Loucy (cell line): ENCODE measurements around the gene FAM168A.

Experiments used
- EZH2phosphoT487 ChIP-seq: fragments of 200-600 bp; IDR thresholded peaks from 2 replicates; pipeline ENCODE4 v1.6.1; 2018; ENCODE audit warnings: antibody characterized with exemption, mild to moderate bottlenecking, moderate library complexity, borderline replicate concordance
- TF ChIP-seq, protein P1 (sequence below): fragments of 200-600 bp; sonication (generic); conservative IDR thresholded peaks from 2 replicates; pipeline ENCODE4 v1.5.1; 2014; ENCODE audit warnings: mild to moderate bottlenecking, antibody characterized with exemption, low read length

DNA sequence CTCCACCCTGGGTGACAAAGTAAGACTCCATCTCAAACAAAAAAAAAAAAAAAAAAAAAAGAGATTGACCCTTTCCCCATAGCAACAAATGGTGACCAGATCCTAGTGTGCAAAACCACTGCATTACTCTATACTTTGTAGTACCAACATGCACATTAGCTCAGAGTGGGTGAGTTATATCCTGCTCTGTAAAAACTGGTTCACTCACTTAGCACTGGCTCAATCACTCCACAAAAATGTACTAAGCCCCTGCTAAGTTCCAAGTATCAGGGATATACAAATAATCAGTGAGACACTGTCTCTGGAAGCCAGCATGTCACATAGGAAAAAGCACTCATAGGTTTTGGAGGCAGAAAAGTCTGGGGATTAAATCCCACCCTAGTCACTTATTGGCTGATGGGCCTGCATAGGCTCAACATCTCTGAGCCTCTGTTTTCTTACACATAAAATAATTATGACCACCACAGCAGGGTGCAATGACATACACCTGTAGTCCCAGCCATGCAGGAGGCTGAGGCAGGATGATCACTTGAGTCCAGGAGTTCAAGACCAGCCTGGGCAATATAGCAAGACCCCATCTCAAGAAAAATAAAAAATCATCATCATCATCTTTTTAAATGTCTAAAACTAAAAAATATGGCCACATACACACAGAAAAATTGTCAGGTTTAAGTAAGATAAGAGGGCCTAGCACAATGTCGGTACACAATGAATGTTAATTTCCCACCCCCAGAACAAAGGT, 11.9 kb downstream of the FAM168A start:
- TF ChIP-seq, protein P1, sequence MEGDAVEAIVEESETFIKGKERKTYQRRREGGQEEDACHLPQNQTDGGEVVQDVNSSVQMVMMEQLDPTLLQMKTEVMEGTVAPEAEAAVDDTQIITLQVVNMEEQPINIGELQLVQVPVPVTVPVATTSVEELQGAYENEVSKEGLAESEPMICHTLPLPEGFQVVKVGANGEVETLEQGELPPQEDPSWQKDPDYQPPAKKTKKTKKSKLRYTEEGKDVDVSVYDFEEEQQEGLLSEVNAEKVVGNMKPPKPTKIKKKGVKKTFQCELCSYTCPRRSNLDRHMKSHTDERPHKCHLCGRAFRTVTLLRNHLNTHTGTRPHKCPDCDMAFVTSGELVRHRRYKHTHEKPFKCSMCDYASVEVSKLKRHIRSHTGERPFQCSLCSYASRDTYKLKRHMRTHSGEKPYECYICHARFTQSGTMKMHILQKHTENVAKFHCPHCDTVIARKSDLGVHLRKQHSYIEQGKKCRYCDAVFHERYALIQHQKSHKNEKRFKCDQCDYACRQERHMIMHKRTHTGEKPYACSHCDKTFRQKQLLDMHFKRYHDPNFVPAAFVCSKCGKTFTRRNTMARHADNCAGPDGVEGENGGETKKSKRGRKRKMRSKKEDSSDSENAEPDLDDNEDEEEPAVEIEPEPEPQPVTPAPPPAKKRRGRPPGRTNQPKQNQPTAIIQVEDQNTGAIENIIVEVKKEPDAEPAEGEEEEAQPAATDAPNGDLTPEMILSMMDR = no peak
- TF ChIP-seq EZH2phosphoT487 = no peak
